GM19397 (cell line): ENCODE results near the gene CCDC78.
"Not testable (repeated sequence)": the region's sequence is repeated elsewhere in the genome, so short reads cannot be mapped to it uniquely, and the experiment has no call there.

Experiments
- ATAC-seq: cut with Tn5 transposase; IDR thresholded peaks from one replicate; pipeline ENCODE4 v1.9.1; 2021; ENCODE audit warnings: mild to moderate bottlenecking, moderate library complexity; ENCODE audit not compliant: unreplicated experiment

CCDC78 gene

DNA sequence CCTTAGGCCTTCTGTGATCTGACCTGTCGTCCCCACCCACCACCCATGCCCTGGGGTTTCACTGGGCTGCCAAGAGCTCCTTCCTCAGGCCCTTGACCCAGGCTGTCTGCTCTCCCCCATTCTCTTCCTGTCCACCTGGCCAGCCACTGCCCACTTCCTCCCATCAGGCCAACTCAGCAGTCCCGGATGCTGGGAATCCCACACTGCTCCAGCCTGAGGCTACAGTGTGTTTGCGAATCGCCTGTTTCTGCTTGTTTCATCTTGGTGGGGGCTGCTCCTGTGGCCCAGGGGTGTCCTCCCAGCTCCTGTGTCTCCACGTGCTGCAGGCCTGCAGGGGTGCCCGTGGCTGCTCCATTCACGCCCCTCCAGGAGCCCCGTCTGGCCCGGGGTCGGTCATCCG, 12.2 kb downstream of the CCDC78 start:
- ATAC-seq = no peak

DNA sequence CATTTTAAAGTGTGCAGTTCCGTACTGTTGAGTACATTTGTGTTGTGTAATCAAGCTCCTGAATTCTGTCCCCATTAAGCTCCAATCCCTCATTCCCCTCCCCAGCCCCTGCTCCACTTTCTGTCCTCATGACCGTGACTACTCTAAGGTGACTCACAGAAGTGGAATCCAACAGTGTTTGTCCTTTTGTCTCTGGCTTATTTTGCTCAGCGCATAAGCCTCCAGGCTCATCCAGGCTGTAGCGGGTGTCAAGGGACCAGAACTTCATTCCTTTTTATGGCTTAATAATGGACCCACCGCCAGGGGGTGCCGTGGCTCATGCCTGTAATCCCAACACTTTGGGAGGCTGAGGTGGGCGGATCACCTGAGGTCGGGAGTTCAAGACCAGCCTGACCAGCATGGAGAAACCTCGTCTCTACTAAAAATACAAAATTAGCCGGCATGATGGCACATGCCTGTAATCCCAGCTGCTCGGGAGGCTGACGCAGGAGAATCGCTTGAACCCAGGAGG, 13.4 kb downstream of the CCDC78 start:
- not testable (repeated sequence) for ATAC-seq

DNA sequence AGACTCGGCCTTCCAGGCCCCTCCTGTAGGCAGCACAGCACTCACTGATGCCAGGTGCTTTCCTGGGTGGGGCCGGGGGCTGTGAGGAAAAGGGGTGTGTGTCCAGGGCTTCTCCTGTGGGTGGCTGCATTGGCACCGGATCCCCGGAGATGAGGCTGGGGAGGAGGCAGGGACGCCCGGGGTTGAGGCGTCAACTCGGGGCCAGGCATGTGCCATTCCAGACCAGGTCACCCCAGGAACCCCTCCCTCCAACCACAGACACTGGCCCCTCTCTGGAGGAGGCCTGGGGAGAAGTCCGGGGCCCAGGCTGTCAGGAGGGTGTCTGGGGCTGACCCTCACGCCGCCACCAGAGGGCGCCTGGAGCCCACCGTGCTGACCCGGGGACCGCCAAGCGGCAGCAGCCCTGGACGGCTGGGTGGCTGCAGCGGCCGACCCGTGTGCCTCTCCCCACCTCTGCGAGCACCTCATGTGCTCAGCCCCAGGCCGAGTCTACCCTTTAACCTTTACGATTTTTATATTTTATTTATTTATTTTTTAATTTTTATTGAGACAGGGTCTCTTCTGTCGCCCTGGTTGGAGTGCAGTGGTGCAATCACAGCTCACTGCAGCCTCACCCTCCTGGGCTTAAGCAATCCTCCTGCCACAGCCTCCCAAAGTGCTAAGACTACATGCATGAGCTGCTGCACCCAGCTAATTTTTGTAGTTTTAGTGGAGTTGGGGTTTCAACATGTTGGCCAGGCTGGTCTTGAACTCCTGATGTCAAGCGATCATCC, 14.5 kb downstream of the CCDC78 start:
- no peak for ATAC-seq

DNA sequence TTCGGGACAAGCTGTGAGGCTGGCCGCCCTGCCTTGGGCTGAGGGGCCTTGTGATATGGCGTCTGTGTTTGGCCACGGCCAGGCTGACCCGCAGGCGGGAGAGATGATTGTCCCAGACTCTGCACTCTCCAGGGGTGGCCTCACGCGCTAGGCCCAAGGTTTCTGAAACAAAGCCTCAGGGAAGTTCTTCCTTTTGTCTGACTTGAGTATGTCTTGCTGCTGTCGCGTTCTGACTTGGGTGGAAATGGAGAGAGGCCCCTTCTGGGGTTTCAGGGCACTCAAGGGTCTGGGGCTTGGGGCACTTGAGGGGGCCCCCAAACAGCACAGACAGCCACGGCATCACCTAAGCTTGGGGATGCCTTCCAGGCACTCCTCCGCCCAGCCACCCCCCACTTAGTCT, 15.2 kb downstream of the CCDC78 start:
- no peak for ATAC-seq

DNA sequence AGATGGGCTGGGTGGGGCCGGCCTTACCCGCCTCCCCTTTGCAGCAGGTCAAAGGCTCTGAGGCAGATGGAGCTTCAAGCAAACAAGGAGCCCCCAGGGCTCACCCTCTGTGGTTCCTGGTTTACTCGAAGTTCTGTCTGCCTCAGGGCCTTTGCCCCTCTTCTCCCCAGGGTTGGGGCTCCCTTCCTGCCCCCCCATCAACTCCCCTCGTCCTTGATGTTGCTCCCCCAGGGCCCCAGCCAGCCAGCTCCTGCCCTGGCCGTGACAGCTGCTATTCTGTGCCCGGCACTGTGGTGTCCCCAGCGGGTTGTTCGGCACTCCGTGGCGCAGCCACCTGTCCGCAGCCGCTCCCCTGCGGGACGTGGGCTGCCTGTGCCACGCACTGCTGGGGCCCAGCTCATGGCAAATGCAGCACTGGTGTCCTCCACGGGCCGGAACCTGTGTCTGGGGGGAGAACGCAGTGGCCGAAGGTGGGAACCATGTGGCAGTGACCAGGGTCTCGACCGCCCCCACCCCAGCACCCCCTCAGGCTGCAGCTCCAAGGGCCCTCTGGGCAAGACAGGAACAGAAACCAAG, 15.7 kb downstream of the CCDC78 start:
- ATAC-seq = no peak

DNA sequence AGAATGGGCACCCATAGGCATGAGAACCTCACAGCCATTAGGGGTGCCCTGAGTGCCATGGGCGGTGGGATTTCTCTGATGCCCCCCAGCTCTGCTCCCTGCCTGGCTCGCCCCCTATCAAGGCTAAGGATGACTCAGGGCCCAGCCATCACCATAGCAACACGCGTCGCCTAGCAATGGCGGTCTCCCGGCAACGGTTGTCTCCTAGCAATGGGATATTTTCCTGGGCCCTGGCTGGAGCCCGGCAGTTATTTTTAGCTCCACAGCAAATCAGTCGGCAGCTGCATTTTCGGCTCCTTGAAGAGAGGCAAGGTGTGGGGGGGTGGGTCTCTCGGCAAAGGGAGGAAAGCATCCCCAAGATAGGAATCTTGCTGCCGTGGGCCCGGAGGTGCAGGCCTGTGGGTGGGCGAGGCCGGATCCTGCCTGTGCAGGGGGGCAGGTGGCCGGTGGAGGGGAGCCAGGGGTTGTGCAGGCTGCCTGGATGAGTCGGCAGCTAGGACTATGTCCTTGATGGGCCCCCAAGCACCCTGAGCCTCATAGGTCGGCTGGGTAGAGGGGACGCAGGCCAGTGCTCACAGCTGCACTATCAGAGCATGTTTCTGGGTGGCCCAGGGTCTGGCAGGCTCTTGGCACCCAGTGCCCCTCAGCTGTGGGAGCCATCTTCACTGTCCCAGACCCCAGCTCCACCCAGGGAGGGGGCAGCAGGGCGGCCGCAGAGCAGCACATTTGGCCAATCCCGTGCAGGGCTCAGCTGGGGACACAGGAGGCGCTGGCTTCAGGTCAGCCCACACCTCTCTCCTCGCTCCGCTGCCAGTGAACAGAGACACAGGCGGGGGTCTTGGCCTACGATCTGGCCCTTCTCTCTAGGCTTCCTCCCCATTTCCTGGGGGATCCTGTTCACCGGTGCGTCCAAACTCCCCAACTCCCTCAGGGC, 16.4 kb downstream of the CCDC78 start:
- no peak for ATAC-seq

DNA sequence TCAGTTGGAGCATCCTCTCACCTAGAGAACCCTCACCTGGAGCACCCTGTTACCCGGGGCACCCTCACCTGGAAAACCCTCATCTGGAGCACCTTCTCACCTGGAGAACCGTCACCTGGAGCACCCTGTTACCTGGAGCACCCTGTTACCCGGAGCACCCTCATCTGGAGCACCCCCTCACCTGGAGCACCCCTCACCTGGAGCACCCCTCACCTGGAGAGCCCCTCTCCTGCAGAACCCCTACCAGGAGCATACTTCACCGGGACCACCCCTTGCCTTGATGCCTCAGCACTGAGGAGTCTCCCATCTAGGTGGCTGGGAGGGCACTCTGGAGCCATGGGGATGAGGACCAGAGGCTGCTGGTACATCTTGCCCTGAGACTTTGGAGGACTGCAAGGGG, 17.3 kb downstream of the CCDC78 start:
- ATAC-seq = no peak

DNA sequence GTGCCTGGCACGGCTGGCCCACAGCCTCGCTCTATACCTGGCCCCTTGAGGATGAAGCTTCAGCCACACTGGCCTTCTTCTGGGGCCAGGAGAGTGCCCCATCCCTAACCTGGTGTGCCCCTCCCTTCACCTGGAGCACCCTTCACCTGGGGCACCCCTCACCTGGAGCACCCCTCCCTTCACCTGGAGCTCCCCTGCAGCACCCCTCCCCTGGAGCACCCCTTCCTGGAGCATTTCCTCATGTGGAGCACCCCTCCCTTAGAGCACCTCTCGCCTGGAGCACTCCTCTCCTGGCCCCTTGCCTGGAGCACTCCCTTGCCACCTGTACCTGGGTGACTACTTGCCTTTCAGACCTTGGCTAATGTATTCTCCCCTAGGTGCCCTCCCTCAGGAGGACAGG, 18.2 kb downstream of the CCDC78 start:
- ATAC-seq = no peak

DNA sequence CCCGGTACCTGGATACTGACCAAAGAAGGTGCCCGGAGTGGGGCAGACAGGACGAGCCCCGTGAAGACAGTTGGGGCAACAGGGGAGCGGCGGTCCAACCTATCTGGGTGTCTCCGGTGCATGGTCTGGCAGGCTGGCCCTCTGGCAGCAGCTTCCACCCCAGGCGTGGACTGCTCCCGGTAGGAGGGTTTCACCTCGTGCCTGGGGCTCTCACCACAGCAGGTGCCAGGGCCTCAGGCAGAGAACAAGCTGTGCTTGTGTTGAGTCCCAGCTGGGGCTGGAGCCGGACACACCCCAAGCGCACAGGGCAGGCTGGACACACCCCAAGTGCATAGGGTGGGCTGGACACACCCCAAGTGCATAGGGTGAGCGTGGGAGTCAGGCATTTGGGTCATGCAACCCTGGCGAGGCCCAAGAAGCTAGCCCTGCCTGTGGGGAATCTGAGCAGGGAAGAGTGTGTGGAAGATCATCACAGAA, 19.1 kb downstream of the CCDC78 start:
- no peak for ATAC-seq

DNA sequence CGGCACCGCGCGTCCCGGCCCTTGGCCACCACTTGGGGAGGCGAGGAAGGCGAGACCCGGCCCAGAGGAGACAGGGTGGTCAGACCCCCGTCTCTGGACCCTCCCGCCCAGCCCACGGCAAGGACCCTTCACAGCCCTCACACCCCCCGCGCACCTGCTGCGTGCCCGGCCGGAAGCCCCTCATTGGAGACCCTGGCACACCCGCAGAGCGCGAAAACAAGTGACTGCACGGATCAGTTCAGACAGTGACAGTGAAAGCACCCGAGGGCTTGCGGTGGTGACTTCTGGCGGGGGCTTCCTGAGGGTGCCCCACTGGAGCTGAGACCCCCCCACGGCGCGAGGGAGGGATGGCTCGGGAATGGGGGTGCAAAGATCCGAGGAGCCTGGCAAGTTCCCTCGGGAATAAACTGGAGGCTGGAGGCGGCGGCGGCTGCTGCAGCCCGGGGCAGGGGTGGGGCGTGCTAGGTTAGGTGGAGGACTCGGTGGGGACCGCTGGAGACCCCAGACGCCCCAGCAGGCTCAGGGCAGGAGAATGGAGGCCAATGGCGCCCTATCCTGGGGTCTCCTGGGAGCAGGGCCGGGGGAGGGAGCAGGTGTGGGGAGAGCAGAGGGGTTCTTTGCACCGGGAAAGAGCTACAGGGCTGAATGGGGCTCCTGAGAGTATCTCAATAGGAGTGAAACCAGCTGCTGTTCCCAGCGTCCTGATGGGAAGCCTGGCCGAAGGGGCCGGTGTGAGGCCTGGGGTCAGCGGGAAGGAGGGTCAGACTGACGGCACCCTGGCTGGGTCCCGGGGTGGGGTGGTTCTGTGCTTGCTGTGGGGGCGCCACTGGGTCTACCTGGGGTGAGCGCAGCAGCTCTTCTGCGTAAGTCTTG, 19.8 kb downstream of the CCDC78 start:
- no peak for ATAC-seq

DNA sequence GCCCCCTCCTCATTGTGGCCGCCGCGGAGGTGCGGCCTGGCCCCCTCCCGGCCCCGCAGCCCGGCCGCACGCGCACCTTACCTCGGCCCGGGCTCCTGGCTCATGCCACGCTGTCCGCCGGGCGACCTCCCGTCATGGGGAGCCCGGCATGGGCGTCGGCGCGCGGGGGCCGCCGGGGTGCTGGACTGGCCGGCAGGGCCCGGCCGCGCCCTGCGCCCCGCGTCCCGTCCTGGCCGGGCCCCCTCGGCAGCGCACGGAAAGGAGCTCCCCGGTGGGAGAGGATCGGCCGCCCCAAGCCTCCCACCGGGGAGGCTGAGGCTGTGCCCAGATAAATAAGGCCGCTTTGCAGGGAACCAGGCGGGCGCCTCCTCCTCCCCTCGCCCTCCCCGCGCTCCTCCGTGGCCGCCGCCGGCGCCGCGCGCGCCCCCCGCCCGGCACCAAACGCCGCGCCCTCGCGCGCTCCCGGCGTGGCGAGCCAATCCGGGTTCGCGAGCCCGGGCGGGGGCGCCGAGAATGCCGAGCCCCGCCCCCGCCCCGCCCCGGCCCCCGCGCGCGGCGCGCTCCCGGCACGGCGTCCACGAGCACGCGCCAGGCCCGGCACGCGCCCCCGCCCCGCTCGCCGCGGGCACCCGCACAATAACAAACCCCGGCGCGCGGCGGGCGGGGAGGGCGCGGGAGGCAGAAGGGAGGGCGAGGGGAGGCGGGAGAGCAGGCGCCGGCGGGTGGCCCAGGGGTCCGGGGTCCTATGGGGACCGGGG, 20.6 kb downstream of the CCDC78 start, which contains the start of gene FBXL16:
FBXL16 (minus strand) TSS at position 371 of the 758 bp plus-strand sequence. CDS start 8,396 bp downstream, outside the sequence.
- no peak for ATAC-seq

DNA sequence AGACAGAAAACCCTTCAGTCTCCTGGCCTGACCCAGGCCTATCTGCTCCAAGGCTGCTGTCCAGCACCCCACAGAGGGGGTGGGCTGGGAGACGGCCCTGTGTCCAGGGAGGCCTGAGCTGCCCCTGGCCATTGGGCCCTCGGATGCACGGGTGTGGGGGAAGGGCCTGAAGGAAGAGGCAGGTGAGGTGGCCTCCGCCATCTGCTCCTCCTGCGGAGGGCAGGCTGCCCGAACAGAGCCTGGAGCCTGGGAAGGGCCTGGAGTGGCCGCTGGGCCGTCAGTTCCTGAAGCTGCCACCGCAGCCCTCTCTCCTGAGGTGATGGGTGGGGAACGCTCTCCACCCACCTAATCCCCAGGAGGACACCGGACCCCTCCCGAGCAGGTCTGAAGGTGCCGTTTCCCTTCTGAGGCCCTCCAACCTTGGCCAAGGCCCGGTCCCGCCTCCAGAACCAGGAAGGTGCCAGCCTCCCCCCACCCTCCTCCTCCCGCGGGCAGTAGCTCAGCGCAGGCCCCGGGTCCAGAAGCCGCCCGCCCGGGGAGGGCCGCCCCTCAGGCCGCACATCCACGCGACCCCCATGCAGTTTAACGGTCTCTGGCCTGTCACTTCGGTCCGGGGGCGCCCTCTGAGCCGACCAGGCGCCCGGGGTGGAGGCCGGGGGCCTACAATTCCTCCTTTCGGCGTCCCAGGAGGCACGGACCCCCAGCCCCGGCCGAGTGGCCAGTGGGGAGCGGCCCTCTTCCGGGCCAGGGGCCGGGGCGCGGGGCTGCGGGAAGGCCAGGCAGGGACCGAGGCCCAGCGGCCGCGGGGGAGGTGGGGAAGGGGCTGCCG, 21.5 kb downstream of the CCDC78 start:
- ATAC-seq = no peak

DNA sequence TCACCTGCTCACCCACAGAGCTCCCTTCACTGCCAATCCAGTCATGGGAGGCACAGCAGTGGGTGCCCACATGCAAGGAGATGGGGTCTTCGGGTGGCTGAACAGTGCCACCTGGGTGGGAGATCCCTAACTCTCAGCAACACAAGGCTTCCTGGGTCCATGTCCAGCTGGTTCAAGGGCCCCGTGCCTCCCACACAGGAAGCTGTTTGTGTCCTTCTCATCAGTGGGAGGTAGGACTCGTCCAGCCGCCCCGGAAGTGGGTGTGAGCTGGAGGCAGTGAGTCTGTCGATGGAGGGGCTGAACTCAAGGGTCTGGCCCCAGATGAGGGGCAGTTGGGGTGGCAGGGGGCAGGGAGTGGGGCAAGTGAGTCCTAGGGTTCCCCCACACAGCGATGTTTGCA, 22.2 kb downstream of the CCDC78 start:
- ATAC-seq = no peak

DNA sequence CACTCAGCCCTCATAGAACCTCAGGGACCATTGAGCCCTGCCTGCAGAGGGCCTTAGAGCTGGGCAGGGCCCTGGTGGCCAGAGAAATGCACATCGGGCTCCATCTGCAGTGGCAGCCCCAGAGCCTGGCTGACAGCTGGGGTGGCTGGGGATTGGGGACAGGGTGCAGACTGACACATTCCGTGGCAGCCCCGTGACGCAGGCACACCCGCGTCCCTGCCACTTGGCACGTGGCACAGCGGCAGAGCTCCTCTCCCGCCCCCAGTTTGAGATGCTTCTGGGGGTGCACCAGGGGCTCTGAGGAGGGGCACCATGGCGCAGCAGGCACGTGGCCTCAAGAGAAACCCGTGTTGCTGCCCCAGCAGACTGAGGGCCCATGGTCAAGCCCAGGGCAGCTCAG, 22.8 kb downstream of the CCDC78 start:
- ATAC-seq = no peak

DNA sequence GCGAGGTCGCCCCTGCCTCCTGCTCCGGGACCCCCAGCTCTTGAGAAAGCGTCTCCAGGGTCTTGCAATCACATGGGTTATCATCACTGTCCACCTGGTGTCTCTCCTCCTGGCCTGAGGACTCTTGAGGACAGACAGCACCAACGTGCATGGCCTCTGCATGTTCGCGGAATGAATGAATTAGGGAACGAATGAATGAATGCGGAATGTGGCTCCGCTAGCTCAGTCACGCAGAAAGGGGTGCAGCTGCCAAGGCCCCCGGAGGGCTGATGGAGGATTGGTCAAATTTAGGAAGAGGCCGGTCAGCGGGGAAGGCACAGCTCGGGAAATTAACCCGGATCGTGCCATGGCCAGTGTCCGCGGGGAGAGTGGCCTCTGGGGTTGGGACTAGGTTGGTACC, 23.9 kb downstream of the CCDC78 start:
- ATAC-seq = no peak

DNA sequence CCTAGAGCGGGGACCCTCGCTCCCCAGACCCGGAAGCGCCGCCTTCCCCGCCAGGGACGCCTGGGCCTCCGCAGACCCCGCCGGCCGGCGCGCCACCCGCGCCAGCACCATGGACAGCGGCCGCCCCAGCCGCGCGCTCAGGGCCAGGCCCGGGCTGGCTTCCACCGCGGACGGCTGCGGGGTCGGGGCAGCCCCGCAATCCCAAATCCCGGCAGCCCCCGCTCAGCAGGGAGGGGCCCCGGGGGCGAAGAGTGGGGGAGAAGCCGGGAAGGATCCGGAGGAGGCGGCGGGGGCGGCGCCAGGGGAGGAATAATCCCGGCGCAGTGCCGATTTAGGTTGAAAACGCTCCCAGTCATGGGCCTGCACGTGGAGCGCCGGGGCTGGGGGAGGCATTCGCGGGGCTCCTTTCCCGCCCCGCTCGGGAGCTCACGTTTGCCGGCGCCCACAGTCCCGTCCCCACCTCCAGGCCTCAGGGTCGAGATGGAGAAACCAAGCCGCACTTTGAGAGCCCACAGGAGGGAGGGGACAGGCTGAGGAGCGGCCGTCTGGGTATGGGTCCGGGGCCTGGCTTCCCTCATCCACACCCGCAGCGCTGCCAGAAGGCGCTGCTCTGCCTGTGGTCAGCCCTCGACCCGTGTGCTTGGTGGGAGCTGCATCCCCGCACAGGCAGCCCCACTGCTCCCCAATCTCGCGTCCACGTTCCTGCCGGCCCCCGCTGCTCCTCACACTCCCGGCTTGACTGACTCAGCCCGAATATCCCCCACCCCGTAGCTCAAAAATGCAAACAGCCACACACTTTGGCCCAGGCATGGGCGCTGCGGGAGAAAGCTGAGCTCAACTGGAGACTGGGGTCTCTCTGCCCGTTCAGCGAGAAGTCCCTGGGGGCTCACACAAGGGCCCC, 25.3 kb downstream of the CCDC78 start:
- ATAC-seq = no peak

DNA sequence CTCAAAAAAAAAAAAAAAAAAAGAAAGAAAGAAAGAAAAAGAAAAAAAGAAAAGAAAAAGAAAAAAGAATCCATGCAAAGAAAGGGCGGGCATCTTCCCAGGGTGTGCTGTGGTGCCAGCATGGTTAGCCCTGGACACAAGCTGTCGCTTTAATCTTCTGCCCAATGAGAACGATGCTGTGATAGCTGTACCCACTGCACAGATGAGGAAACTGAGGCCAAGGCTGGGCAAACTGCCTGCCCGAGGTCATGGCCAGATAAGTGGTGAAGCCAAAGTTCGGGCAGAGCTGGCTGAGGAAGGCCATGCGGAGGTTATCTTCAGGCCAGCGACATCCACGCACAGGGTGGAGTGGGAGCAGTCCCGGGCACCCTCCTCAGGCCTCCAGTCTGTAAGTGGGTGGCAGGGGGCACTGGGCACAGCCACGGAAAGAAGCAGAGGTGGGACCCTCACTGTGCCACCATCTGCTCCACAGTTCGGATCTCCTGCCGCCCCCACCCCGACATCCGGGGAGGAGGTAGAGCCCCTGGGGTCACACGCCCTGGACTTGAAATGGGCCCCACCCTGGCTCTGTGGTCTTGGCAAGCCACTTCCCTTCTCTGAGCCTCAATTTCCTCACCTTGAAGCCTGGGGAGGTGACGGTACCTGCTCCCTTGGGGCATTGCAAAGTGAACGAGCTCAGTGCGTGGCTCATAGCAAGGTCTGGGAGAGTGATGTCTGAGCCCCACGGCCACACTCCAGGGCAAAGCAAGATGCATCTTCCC, 27.2 kb downstream of the CCDC78 start:
- no peak for ATAC-seq
